HFFc6 (cell line): Measurements from ENCODE around the gene CFAP70. TPM values are rescaled to one million over a fixed set of nuclear protein-coding genes. Genes with fewer than 3 reads are reported as not detected.
A peak's percentile ranks its signal among the peaks of the same experiment; 100 is the strongest.

Experiments
- DNase-seq: peaks from one replicate; pipeline ENCODE4 v3.0.0-alpha.2; 2018
- H3K27ac Mint-ChIP-seq: 2 replicates; pipeline ENCODE4 v1.8.0; 2020; ENCODE audit warnings: mild to moderate bottlenecking, mixed read lengths
- H3K27me3 Mint-ChIP-seq: 2 replicates; pipeline ENCODE4 v1.8.0; 2021; ENCODE audit warnings: mild to moderate bottlenecking, moderate library complexity, mixed read lengths; ENCODE audit not compliant: insufficient read depth
- H3K36me3 Mint-ChIP-seq: 2 replicates; pipeline ENCODE4 v1.8.0; 2021; ENCODE audit warnings: low read depth, mixed read lengths
- H3K4me1 Mint-ChIP-seq: 2 replicates; pipeline ENCODE4 v1.8.0; 2020; ENCODE audit warnings: low read depth, mixed read lengths
- H3K4me3 Mint-ChIP-seq: 2 replicates; pipeline ENCODE4 v1.8.0; 2020; ENCODE audit warnings: mild to moderate bottlenecking, moderate library complexity, mixed read lengths
- H3K9me3 Mint-ChIP-seq: 2 replicates; pipeline ENCODE4 v1.8.0; 2020; ENCODE audit warnings: mild to moderate bottlenecking, mixed read lengths
- CTCF ChIP-seq: fragments of 200-600 bp; sonication (generic); IDR thresholded peaks from 2 replicates; pipeline ENCODE4 v1.5.0; 2021; ENCODE audit warnings: antibody characterized with exemption, mild to moderate bottlenecking
- total RNA-seq, 6 experiments: library from RNA; stranded (reverse); fragmentation: NEBNext Ultra II Directional; extraction: Animal tissue kit (Norgen Biotek cat#: 25700); gene quantifications; 2 replicates in 1 of 6; 3 replicates in 5 of 6; pipeline ENCODE4 v1.2.3, GENCODE V29; 2021

CFAP70 gene
- total RNA-seq, 6 experiments from 2014 or later = 0.13 to 0.43 (median 0.21) TPM

GRCh38 chr10:73217628-73218027, 141.0 kb downstream of the CFAP70 start:
- H3K27ac Mint-ChIP-seq = no peak overlapping the region
- DNase-seq = no peak
- H3K4me1 Mint-ChIP-seq = peaks cover 9% of the 10 kb centered on the region
- TF ChIP-seq CTCF = no peak
- peaks cover 27% of the 10 kb centered on the region for H3K36me3 Mint-ChIP-seq
- no peak overlapping the region for H3K4me3 Mint-ChIP-seq
- no peaks in the 10 kb centered on the region; the same call in 1 of the 2 replicates for H3K27me3 Mint-ChIP-seq
- H3K9me3 Mint-ChIP-seq = no peaks in the 10 kb centered on the region

- Mint-ChIP-seq H3K4me3 (no peak overlapping the region), H3K27me3 (no peaks in the 10 kb centered on the region; the same call in 1 of the 2 replicates), H3K27ac (no peak overlapping the region), H3K9me3 (no peaks in the 10 kb centered on the region), H3K36me3 (peaks cover 29% of the 10 kb centered on the region), H3K4me1 (peaks cover 9% of the 10 kb centered on the region)
- TF ChIP-seq CTCF = no peak
- DNase-seq = no peak
Measured at GRCh38 chr10:73215749-73216148, 142.9 kb downstream of the CFAP70 start.

GRCh38 chr10:73211106-73211811, 147.4 kb downstream of the CFAP70 start:
- Mint-ChIP-seq H3K27ac (no peak overlapping the region), H3K4me3 (no peak overlapping the region), H3K27me3 (no peaks in the 10 kb centered on the region), H3K36me3 (peaks cover 27% of the 10 kb centered on the region), H3K4me1 (peaks cover 10% of the 10 kb centered on the region), H3K9me3 (no peaks in the 10 kb centered on the region)
- no peak for TF ChIP-seq CTCF
- DNase-seq = no peak

- no peak for DNase-seq
- no peaks in the 10 kb centered on the region for H3K27me3 Mint-ChIP-seq
- peaks cover 30% of the 10 kb centered on the region for H3K36me3 Mint-ChIP-seq
- TF ChIP-seq CTCF = no peak
- H3K4me3 Mint-ChIP-seq = no peak overlapping the region
- peaks cover 7% of the 10 kb centered on the region for H3K9me3 Mint-ChIP-seq
- H3K4me1 Mint-ChIP-seq = peaks cover 10% of the 10 kb centered on the region
- H3K27ac Mint-ChIP-seq = no peak overlapping the region
Measured at GRCh38 chr10:73210395-73211105, 148.1 kb downstream of the CFAP70 start.

GRCh38 chr10:73209705-73210104, 149.0 kb downstream of the CFAP70 start:
- Mint-ChIP-seq H3K36me3 (peaks cover 36% of the 10 kb centered on the region), H3K27ac (peak overlapping the region; percentile 53), H3K27me3 (no peaks in the 10 kb centered on the region), H3K9me3 (peaks cover 11% of the 10 kb centered on the region), H3K4me1 (peaks cover 10% of the 10 kb centered on the region), H3K4me3 (no peak overlapping the region)
- DNase-seq = peak; percentile 54
- no peak for TF ChIP-seq CTCF
